ENCODE data around the gene STAT6.

Gene STAT6

DNA sequence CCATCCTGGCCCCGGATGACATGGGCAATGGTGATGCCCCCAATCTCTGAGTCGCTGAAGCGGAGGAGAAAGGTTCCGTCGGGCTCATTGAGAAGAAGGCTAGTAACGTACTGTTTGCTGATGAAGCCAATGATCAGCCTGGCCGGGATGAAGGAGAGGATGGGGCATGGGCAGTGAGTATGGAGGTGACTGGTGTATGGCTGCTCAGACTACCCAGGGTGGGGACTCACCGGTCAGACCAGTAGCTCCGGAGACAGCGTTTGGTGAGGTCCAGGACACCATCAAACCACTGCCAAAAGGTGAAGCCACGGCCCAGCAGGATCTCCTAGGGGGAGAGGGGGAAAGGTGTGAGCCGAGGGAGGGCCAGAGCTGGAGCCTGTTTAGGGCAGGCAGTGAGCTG, 11.4 kb downstream of the STAT6 start:
- no peak for DNase-seq (ENCODE audit: low read depth)

DNA sequence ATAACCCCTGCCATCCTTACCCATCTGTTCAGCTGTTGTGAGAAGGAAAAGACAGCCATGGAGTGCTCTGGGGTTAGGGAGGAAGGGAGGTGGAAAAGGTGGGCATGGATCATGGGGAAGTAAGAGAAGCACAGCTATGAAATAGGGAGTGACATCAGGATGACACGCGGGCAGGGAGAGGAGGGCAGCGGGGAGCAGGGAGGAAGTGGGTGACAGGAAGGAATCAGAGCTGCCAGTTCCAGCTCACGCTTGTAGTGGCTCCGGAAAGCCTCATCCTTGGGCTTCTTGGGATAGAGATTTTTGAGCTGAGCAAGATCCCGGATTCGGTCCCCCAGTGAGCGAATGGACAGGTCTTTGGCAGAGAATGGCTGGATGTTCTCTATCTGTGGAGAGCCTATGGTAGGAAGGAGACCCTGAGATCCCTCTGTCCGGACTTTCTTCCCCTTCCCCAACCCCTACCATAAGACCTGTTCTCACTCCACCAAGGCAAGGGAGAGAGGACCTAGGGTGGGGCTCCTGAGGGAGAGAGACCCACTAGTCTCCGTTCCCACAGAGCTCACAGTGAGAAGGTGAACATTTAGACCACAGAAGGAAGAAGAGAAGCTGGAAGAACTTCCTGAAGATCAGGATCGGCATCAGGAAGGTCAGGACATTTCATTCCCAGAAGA, 12.0 kb downstream of the STAT6 start:
- no peak for DNase-seq (ENCODE audit: low read depth)

DNA sequence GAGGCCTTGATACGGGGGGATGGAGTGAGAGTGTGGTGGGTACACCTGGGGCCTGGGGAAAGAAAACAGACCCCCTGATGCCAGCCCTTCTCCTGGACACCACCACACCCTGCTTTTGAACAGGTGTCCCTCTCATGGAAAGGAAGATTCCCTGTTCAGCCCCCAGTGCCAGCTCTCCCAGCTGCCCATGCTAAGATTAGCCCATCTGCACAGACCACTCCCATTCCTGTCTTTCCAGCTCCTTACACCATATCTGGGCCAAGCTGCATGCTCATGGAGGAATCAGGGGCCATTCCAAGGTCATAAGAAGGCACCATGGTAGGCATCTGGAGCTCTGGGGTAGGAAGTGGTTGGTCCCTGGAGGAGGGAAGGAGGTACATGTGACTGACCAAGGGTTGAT, 12.6 kb downstream of the STAT6 start:
- no peak for DNase-seq (ENCODE audit: low read depth)

DNA sequence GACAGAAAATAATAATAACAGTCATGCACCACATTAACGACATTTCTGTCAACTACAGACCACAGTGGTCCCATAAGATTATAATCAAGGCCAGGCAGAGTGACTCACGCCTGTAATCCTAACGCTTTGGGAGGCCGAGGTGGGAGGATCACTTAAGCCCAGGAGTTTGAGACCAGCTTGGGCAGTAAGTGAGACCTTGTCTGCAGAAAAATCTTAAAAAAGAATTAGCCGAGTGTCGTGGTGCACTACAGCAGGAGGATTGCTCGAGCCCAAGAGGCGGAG, 13.7 kb downstream of the STAT6 start:
- DNase-seq (ENCODE audit: low read depth): no peak

DNA sequence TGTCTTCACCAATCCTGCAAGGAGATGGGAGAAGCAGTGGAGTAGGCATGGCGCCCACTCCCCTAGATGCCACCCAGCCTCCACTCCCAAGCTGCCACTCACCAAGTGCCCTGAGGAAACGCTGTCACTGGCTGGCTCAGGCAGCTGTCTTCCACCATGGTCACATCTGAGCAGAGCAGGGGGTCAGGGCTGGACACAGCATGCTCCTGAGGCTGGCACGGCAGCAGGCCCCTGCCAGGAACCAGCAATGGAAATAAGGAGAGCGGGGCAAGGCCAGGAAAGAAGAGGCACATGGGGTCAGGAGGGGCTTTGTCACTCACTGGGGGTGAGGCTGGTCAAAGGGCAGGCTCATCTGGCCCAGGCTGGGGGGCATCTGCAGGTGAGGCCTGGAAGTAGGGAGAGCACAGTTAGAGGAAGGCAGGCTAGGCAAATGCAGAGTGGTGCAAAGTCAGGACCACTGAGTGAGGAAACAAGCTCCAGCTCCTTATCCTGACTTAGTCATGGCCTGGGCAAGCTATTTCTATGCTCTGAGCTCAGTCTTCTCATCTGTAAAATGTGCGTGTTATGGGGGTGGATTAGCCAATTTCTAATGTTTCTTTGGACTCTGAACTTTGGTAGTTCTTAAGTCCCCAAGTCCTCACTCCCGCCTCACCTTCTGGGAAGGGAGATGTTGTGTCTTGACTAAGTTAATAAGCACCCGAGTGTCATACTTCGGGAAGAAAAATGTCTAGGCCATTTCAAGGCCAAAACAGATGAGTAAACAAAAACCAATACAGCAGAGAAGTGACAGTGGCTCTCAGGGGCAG, 14.2 kb downstream of the STAT6 start:
- no peak for DNase-seq (ENCODE audit: low read depth)

DNA sequence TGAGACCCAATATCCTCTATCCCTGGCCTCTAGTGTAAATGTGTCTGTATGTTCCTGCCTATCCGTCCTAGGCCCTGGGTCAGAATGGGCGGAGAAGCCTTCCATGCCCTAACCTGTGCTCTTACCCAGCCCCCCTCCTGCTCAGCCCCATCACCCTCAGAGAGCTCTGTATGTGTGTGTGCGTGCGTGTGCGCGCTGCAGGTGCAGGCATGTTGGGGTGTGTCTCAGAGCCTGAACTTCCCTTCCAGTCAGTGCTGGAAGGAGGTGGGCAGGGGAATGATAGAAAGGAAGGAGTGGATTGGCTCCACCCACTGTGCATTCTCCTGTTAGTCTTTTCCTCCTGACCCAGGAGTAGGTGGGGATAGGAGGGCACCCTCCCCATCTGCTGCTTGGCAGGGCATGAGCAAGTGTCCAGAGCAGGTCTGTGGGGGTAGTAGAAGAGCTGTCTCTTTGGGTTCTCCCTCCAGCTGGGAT, 15.0 kb downstream of the STAT6 start:
- DNase-seq (ENCODE audit: low read depth): no peak

DNA sequence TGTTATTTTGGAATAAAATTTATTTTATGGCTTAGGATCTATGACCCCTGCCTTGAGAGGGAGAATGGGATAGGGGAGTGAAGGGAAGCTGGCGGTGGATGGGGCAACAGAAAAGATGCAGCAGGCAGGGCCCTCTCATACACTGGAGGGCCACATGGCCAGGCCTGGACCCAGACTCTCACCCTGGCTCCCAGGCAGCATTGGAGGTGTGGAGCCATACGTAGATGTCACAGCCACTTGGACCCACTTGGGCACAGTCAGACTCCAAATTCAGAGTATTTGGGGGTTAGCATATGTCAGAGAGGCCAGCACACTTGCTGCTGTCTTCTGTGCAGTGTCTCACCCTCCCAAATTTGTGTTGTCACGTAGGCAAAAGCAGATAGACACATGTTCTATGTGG, 15.7 kb downstream of the STAT6 start:
- no peak for DNase-seq (ENCODE audit: low read depth)

DNA sequence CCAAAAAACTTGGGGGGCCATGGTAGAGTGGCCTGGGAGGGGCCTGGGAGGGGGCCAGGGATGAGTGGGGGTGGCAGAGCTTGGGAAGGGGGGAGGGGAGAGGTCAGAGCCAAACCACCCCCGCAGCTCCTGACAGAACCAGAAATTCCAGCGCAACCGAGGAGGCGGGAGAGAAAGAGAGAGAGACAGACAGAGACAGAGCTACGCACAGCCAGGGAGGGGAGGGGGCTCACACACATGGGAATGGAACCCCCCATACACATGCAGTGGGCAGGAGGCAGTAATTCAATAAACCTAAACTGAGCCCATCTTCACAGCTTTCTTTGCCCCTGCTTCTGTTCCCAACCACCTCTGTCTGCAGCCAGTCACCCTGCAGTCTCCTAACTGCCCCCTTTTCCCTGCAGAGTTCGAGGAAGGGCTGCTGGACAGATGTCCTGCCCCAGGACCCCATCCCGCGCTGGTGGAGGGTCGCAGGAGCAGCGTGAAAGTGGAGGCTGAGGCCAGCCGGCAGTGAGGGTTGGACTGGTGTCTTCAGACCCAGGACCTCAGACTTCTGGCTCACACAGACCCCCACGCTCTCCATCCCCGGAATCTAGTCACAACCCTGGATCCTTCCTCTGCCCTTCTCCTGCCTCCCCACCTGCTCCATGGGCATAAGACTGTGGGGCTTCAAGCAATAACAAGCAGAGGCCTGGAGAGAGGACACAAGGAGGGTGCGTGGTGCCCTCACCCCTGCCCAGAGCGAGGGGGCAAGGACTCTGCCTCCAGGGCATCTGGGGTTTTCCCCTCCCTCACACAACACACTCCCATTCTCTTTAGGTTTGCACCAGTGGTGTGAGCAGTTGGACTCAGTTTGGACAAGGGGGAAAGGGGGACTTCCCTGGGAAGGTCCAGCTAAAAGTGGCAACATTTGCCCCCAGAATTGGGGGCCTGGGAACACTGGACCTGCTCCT, 16.7 kb downstream of the STAT6 start:
- no peak for DNase-seq (ENCODE audit: low read depth)

DNA sequence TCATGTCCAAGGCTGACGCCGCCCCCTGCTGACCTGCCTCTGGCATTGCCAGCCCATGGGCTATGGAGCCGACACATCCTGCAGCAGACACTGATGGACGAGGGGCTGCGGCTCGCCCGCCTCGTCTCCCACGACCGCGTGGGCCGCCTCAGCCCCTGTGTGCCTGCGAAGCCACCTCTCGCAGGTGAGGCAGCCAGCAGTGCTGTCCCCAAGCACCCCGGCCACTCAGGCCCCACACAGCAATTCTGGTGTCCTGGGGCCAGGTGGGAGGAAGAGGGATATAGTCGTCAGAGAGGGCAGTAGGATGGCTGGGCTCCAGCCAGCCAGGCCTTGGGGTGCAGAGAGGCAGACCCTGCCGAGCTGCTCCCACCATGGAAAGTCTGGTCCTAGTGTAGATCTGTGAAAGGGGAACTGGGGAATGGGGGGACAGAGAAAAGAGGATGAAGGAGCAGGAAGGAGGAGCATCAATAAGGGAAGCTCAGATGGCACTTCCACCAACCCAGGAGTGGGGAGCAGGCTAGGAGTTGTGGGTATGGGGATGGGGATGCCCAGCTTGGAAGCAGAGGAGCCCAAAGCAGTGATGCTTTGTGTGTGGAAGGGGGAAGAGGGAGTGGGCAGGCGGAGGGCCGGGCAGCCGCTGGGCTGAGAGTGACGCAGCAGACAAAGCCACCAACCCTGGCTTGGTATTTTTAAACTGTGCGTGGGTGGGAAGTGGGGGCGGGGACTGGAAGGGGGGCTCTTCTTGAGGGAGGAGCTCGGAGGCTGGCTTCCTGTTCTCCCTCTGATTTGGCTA, 17.6 kb downstream of the STAT6 start:
- DNase-seq (ENCODE audit: low read depth): no peak

DNA sequence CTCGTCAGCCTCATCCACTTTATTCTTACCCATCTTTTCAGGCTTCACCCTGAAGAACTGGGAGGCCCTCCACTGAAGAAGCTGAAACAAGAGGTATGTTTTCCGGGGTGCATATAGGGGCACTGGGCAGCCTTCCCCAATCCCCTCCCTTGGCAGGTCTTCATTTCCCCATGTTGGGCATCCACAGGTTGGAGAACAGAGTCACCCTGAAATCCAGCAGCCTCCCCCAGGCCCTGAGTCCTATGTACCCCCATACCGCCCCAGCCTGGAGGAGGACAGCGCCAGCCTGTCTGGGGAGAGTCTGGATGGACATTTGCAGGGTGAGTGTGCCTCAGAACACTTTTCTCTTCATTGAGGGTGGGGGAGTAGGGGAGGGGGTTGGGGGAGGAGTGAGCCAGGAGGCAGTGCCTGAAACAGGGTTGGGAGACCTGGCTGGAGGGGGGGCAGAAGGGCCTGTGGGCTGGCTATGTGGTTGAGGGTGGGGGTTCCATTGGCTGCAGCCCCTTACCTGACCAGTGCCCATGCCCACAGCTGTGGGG, 18.2 kb downstream of the STAT6 start:
- no peak for DNase-seq (ENCODE audit: low read depth)

DNA sequence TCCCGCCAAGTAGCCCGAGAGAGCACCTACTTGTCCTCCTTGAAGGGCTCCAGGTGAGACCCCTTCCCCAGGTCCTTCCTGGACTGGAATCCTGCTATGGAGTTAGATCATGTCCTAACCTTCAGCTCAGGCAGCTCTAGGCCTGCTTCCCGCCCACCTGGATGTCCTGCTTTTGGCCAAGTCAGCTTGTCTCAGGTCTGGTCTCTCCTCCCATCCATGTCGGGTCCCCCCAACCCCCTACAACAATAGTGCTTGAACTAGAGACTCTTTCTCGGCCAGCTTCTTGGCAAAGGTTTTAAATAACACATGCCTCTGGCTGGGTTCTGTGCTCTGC, 18.7 kb downstream of the STAT6 start:
- no peak for DNase-seq (ENCODE audit: low read depth)

DNA sequence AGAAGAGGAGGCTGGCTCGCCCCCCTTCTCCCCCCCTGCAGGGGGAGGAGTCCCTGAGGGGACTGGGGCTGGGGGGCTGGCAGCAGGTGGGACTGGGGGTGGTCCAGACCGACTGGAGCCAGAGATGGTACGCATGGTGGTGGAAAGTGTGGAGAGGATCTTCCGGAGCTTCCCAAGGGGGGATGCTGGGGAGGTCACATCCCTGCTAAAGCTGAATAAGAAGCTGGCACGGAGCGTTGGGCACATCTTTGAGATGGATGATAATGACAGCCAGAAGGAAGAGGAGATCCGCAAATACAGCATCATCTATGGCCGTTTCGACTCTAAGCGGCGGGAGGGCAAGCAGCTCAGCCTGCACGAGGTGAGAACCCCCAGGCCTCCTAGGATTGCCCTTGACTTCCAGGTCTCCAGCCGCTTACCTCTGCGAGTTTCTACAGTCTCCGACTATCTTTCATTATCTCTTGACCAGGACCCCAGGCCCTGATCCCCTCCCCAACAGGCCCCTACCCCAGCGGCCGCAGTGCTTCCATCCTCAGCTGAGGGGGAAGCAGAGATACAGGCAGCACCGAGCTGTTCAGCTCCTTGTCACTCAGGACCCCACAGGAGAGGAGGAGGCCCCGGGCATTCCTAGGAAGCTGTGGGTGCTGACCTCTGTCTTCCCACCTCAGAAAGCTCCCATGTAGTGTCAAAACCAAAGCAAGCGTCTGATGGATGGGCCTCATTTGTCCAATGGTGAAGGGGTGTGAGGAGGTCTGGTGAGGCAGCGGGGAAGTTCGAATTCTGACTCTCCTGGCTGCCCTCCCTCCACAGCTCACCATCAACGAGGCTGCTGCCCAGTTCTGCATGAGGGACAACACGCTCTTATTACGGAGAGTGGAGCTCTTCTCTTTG, 19.3 kb downstream of the STAT6 start:
- no peak for DNase-seq (ENCODE audit: low read depth)

DNA sequence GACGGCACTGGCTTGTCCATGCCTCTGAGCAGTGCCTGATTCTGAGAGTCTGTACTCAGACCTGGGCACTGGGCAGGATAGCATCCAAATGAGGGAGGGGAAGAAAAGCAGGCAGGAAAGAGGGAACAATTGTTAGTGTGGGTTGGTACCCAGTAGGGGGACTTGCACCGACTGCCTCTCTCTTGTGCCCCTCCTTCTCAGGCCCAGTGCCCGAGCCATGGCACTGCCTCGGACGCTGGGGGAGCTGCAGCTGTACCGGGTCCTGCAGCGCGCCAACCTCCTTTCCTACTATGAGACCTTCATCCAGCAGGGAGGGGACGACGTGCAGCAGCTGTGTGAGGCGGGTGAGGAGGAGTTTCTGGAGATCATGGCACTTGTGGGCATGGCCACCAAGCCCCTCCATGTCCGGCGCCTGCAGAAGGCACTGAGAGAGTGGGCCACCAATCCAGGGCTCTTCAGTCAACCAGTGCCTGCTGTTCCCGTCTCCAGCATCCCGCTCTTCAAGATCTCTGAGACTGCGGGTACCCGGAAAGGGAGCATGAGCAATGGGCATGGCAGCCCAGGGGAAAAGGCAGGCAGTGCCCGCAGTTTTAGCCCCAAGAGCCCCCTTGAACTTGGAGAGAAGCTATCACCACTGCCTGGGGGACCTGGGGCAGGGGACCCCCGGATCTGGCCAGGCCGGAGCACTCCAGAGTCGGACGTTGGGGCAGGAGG, 20.1 kb downstream of the STAT6 start:
- DNase-seq (ENCODE audit: low read depth): no peak

DNA sequence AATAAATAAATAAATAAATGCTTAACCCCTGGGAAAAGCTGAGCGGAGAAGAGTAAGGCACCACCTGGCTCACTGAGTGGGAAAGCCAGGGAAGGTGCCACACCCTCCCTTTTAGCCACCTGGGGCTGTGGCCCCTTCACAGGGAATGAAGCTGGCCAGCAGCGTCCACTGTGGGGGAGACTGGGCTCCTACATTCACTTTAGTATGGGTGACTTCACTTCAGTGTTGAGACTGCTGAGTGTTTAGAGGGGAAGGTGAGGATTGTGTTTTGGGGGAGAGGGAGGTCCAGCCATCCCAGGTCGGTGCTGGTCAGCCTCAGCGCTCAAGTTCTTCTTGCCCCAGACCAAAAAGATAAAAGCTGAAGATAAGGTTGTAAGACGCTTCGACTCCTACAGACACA, 20.7 kb downstream of the STAT6 start:
- DNase-seq (ENCODE audit: low read depth): no peak

DNA sequence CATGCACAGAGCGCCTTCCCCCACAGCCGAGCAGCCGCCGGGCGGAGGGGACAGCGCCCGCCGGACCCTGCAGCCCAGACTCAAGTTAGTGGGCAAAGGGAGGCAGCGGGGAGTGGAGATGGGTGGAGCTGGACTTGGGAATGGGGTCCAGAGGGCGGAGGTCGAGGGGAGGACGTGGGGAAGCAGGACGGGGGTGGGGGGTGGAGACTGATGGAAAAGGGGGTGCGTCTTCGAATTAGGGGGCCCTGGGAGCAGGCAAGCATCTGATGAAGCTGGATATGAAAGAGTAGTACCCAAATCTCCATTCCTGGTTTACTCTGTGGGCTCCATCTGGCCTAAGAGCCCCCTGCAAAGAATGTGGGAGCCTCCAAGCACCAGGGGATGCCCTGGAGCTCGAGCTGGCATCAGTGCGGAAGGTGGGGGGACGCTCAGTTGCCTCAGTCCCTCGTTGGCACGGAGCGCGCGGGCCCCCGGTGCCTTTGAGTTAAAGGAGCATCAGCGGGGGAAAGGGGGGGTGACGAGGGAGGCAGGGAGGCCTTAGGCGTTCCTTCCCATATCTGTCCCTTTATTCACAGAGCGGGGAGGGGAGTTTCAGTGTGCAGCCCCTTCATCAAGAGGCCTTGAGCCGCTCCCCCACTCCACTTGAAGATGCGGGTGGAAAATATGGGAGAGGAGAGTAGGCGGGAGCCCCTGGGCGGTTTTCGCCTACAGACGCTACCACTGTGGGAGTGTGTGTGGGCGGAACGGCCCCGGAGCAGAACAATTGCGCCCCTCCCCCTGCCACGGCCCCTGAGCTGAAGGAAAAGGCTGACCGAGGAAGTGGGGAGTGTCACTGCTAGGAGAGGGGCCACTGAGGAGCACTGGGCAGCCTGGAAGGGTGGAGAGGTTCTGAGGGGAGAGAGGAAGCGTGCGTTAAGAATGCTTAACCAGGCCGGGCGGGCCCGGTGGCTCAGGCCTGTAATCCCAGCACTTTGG, 21.6 kb downstream of the STAT6 start:
- DNase-seq (ENCODE audit: low read depth): no peak

DNA sequence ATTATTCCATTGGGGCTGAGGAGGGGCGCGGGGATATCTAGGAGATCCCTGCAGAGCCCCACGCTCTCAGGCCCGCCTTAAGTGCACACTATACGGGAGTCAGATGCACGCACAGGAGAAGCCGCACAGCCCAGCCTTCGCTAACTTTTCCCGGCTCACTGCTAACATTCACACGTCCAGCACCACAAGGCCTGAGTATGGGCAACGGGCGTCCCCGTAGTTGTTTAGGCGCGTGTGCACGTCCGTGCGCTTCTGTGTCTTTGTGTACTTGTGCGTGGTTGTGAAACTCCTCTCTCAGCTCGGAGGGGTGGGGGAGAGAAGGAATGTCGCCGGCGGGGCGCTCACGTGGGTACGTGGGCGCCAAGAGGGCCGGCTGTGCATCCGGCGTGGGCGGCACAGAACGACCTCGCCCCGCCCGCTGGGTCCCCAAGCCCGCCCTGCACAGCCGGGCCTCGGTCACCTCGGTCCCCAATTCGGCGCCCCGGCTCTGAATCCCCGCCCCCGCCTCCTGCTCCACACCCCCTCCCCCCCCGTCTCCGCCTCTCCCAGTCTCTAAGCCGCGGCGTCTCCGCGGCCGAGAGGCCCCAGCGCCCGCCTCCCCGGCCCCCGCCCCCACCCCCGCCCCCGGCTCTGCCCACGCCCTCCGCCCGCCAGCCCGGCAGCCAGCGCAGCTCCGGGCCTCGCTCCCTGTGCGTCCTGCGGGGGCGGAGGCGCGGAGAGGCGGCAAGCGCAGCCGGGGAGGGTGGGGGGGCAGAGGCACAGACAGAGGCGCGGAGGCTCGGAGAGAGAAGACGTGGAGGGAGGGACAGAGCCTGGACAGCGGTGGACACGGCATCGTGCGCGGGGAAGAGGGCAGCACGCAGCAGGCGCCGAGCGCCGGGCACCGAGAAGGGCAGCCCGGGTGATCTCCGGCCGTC, 22.6 kb downstream of the STAT6 start, which contains the start of gene NAB2:
Gene NAB2, plus strand, starts transcription at position 761 of the 917 bp plus-strand sequence. CDS start 158 bp downstream, outside the sequence.
- peak; percentile 79 for DNase-seq (ENCODE audit: low read depth)

DNA sequence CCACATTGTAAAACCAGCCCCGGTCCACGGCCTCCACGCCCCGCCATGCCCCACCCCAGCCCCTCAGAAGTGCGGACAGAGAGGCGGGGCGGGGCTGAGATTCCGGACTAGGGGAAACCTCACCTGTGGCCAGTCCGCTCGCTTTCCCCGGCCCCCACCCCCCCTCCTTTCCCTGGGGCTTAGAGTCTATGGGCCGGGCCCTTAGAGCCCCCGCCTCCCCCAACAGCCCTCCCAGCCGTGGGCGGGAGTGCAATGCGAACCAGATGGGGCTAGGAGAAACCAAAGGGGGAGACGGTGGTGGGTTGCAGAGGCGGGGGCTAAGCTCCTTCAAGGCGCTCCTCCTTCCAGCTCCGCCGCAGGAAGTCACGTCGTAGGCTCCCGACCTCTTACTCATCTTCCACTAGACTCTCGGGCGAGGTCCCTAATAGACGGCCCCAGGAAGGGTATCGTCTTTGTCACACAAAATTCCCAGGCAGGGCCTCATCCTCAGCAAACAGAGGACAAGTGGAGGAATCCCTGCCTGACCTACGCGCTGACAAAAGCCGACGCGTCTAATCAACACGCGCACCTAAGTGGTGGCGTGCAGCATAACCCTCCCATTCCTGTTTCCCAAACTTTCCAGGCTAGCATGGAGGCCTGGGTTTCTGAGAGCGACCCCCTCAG, 23.3 kb downstream of the STAT6 start:
- DNase-seq (ENCODE audit: low read depth): peak; percentile 85
